Embryonic facial prominence (tissue), 1 donor: ENCODE measurements around the gene SHISA9.

ENCODE experiments used
- DNase-seq: peaks from one replicate; pipeline ENCODE4 v3.0.0-alpha.2; 2016; ENCODE audit errors: extremely low spot score

The SHISA9 gene

DNA sequence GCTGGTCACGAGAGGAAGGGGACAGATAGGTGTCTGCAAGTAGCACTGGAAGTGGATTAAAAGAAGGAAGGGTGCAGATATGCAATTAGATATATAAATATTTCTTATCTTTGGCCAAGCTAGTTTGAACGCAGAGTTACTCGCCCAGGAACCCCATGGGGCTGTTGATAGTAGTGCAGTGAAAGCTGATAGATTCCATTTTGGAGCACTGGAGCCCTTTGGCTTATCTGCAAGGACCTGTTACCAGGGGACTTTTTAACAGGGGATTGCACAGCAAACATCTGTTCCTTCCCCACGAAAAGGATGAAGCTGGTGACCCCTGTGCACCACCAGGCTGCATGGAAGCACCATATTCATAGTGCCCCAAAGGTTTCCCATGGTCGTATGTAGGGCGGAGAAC, 218.7 kb downstream of the SHISA9 start:
- no peak for DNase-seq

DNA sequence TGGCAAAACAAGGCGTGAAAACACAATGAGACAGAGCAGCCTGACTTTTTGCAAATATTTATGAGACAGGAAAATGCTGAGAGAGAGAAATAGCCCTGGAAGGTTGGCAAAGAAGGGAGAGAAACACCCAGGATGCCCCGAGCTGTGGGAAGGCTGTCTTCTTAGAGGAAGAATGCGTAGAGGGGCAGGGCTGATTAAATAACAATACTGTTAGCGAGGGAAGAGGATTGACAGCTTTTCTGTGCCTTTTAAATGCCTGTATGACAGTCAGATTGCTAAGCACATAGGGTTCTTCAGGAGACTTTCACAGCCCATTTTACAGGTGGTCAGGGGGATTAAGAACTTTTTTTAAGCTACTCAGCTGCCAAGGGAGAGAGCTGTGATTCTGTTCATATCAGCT, 219.2 kb downstream of the SHISA9 start:
- no peak for DNase-seq

DNA sequence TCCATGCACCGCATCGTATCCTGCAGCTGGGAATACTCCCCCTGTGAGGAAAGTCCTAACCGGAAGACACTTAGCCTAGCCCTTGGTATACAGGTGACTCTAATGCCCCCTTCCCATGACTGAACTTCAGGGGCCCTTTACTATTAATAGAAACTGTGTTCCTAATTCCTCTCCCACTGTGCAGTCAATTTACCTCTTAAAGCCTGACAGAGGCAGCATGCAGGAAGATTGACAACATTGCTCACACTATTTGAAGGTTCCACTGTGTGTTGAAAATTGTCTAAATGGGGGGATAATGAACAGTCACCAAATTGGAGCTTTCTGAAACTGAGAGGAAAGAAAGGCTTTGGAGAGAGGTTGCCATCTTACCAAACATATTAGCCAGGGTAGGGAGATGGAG, 222.6 kb downstream of the SHISA9 start:
- DNase-seq, result no peak

DNA sequence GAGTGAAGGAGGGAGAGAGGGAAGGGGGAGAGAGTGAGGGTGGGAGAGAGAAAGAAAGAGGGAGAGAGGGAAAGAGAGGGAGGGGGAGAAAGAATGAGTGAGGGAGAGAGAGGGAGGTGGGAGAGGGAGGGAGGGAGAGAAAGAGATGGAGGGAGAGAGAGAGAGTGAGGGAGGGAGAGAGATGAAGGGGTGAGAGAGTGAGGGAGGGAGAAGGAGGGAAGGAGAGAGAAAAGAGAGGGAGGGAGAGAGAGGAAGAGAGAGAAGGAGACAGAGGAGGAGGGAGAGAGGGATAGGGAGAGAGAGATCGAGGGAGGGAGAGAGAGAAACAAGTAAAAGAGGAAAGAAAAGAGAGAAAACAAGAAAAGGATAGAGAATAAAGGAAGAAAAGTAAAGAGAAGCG, 225.7 kb downstream of the SHISA9 start:
- no peak for DNase-seq

DNA sequence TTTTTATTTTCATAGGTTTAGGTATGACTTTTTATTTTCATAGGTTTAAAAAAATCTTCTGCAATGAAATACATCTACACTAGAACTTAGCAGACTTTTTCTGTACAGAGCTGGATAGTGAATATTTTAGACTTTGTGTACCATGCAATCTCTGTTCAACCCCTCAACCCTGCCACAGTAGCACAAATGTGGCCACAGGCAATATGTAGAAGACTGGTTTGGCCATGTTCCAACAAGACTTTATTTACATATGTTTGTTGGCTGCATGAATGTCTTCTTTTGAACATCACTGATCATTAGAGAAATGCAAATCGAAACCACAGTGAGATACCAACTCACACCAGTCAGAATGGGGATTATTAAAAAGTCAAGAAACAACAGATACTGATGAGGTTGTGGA, 229.2 kb downstream of the SHISA9 start:
- DNase-seq, result no peak

DNA sequence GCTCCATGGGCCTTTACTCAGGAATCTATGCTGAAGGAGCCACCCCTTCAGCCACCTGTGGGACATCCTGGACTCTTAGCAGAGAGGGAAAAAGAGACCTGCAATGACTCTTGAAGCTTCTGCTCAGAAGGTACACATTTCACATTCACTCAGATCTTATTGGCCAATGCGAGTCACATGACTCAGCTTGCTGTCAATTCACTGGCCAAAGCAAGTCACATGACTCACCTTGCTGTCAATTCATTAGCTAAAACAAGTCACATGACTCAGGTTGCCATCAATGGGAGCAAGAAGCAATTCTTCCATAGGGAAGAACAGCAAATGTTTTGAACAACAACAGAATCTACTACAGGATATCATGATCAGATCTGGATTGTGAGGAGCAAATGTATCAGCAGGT, 233.4 kb downstream of the SHISA9 start:
- no peak for DNase-seq

DNA sequence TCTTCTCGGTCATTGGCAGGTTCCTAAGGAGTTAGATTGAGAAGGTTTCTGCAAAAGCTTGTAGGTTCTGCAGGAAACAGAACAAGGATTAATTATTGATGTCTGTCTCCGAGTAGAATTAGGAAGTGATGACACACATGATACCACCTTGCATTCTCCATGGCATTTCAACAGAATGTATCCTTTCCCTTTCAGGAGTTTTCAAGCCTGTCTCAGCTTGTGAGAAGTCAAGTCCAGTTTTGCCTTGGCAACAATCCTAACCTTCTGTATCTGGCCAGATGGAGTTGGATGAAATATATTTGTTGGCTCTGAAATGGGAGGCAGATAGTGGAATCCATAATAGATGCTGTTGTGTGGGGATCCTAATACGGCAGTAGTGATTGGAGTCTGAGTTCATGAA, 235.5 kb downstream of the SHISA9 start:
- no peak for DNase-seq

DNA sequence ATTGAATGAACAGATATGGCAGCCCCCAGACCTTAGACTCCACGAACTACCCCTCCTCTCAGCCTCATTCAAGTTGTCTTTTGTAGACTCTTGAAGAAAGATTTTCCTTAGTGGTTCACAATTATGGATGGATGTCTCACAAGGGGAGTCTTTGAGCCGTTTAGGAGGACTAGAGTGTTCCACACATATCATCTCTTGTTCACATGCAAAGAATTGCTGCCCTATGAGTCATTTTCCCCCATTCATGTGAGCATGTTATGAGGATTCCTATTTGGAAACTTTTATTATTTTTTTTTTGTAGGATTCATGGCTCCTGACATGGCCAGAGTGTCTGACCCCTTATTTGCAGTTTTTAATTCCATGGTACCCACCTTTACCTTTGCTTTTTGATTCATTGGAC, 237.1 kb downstream of the SHISA9 start:
- no peak for DNase-seq

DNA sequence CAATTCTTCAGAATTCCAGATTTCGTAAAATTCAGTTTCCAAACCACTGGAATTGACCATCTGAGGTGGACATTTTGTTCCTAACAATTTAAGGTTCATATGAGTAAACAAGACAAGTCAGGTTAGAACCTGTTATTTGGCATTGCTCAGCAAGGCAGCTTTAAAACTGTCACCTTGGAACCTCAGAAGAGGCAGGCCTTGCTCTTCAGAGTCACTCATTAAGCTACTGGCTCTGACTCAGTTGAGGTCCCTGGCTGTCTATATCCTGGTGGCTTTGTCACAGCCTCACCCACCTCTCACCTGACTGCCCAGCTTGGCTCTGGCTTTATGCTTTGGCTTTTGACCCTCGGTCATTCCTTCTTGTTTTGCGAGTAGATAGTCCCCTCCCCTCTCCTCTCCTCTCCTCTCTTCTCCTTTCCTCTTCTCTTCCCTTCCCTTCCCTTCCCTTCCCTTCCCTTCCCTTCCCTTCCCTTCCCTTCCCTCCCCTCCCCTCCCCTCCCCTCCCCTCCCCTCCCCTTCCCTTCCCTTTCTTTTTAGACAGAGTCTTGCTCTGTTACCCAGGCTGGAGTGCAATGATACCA, 238.4 kb downstream of the SHISA9 start:
- DNase-seq, result no peak

DNA sequence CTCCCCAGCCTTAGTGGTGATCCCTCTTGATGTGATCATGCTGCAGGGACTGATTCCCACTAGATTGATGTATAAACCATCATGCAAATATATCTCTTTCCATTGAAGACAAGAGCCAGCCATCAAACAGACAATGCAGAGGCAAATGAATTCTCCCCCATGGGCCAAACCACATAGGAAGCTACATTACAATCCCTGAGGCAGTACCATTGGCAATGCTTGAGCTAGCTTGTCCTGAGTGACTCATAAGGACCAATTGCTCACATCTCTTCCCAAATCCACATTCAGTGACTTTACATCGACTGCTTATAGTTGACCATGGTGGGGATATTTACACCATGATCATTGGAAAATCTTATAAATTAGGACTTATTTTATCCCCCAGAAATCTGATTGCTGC, 242.2 kb downstream of the SHISA9 start:
- DNase-seq, result no peak

DNA sequence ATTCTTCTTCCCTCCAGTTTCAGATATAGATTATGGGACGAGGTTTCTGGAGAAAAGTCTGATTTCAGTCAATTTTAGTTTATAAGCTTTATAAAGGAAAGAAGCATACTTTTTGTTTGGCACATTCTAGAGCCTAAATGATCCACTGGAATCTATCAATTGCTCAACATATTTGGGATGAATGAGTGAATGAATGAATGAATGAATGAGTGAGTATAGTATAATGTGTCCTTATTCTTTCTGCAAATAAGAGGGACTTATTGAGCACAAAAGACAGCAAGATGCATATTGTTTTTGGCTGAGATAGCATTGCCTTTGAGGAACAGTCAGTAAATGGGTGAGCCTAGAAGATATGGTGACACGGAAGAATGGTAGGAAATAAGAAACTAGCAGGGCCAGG, 245.4 kb downstream of the SHISA9 start:
- no peak for DNase-seq

DNA sequence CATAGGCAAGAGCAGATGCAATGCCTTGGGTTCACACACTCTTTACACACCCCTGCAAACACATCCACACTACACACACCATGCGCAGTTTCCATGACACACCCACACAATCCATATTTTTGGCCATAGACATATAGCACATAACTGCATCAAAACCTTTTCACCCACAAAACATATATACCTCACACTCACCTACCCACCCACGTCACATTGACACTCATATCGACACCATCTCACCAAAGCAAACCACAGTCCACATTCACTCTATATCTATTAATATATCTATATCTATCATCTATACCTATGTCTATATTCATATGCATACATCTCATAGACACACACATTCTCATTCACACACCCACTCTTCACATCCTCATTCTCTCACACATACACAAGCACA, 246.9 kb downstream of the SHISA9 start:
- no peak for DNase-seq

DNA sequence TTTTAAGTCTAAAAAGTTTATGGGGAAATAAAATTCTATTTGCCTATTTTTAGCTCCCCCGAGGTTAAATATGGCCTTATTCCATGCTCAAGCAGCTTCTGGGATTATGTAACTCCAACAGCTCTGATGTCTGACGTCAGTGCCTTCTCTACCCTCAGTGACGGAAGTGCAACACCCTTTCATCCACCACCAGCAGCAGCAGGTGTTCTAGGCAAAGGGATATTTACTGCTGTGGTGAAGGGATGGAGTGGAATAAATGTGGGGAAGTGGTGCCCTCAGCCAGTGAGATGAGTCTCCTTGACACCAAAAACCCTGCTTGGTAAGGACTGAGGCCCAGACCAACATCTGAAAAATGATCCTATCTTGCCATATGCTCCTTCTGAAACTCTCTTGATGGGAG, 247.4 kb downstream of the SHISA9 start:
- no peak for DNase-seq

DNA sequence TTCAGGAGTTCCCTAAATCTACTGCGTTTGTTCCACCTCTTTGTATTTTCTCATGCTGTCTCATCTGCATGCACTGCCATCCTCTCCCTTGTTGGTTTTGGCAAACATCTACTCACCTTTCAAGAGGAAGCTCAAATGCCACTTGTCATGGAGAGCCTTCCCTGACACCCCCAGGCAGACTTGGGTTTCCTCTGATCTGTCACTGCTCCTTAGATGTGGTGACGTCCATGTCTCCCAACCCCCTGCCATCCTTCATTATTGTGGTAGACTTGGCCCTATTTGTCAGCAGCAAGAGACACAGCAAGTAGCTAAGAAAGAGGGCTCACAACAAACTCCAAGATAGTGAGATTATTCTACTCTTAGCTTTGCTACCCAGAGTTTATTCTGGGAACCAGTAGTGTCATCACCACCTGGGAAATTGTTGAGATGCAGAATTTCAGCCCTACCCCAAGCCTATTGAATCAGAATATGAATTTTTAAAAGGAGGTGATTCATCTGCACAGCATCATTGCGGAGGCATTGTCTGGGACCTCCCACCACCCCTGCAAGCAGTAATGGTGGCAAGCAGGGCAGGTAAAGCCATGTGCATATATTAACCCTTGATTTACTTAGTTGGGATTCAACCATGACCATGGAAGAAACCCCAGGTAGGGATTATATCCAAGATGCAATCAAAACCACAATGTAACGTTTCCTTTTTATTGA, 248.9 kb downstream of the SHISA9 start:
- DNase-seq, result no peak

DNA sequence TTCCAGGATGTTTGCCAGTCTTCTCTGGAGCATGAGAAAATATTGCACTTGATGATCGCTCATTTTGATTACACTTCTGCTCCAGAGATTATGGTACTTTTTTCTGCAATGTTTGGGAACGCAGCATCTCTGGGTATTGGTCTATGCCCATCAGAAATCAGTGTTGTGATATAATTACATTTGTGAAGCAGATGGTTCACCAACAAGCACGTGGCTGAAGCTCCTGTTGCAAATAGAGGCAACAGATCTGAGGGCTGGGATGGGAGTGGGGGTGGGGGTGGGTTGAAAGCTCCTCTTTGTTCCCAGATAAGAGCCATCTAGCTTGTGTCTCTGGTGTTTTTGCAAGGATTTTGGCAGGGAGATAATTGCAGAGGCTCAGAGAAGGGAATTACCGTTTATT, 252.3 kb downstream of the SHISA9 start:
- DNase-seq, result no peak

DNA sequence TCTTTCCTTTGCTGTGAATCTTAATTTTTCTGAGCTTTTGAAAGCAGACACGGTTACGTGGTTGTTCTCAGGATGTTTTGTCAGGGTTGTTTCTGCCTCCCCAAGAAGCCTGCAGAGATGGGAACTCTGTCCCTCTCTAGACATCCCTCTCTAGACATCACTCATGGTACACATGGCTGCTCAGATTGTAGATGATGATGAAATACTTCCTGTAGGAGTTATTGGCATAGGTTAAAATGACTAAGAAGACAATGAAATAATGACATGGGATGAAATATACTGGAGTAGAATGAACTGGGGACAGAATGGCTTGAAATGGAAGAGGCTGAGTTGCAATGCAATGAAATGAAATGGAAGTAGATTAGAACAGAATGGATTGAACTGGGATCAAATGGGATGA, 253.4 kb downstream of the SHISA9 start:
- DNase-seq, result no peak

DNA sequence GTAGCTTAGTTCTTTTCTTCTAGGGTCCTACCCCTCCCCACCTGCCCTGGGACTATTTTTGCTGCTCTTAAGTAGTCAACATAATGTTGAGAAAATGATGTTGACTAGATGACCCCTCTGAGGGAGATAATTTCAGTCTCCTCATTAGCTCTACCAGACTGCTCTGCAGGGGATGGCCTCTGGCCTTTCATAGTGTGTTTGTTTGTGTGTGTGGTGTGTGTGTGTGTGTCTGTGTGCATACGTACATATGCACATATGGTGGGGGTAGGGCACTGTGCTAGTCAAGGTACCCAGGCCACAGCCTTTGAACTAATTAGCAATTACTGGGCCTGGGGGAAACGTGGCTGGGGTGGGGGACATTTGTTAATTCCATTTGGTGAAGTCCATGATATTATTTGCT, 254.0 kb downstream of the SHISA9 start:
- no peak for DNase-seq

DNA sequence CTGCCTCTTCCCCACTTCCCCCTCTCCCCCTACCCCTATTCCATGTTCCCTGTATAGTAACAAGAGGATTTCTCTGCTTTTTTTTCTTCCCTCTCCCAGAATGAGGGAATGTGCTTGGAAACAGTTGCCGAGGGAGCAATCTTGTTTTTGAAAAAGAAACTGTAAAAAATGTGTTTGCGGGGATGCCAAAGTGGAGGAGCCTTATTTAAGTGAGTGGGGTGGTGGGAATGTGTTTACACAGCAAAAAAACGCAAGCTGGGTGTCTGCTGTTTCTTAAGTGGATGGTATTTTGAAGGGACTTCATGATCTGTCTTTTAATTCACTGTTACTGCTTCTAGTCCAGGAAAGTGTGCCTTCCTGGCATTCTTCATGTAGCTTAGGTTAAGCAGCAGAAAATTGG, 254.4 kb downstream of the SHISA9 start:
- DNase-seq, result no peak

DNA sequence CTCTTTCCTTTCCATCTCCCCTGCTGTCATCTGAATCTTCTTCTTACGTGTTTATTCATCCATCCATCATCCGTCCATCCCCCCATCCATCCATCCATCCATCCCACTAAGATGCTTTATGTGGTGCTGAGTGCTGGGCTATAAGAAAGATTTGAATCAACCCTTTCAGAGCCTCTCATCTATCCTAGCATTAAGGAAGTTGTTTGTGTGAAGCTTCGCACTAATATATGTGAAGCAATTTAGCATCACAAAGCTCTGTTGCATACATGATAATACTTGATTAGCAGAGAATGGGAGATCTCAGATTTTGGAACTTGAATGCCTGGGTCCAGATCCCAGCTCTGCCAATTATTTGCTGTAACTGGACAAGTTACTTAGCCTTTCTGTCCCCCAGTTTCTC, 255.7 kb downstream of the SHISA9 start:
- no peak for DNase-seq

DNA sequence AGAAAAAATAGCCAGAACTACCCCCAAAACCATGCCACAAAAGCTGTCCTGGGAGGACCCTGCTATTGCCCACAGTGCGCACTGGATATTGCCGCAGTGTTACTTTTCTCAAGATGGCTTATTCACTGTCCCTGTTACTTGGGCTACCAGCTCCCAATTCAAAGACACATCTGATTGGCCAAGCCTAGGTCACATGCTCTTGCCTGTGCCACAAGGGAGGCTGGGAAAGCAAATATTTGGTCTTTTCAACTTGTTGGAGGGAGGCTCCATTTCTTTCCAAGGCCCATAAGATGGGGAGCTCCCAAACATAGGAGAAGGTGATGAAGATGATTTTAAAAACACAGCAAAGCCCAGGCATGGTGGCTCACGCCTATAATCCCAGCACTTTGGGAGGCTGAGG, 257.0 kb downstream of the SHISA9 start:
- DNase-seq, result no peak

DNA sequence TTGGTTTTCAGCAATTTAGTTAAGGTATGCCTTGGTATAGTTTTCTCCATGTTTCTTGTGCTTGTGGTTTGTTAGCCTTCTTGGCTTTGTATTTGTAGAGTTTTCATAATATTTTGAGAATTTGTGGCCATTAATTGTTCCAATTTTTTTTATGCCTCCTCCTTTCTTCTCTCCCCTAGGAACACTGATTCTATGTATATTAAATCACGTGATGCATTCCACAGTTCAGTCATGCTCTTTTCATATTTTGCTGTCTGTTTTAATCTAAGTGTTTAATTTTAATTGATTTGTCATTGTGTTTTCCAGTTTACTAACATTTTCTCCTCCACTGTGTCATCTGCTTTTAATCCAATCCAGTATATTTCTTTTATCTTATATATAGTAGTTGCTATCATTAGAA, 263.6 kb downstream of the SHISA9 start:
- DNase-seq, result no peak

DNA sequence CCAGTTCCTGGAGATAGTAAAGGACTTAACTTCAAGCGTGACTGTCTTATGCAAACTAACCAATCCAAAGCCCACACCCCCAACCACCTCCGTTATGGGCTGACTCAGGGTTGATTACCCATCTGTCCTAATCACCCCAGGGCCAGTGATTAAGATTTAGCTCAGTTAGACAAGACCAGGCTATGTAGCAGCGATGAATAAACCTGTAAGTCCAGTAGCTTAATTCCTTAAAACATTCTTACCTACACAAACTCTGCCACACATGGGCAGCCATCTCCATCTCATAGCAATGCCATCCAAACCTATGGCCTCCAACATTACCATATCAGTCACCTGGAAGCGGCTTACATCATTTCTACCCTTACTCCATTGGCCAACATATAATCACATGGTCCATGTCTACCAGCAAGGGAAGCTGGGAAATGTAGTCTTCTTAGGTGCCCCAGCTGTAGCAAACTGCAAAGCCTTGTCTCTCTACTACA, 266.7 kb downstream of the SHISA9 start:
- no peak for DNase-seq

DNA sequence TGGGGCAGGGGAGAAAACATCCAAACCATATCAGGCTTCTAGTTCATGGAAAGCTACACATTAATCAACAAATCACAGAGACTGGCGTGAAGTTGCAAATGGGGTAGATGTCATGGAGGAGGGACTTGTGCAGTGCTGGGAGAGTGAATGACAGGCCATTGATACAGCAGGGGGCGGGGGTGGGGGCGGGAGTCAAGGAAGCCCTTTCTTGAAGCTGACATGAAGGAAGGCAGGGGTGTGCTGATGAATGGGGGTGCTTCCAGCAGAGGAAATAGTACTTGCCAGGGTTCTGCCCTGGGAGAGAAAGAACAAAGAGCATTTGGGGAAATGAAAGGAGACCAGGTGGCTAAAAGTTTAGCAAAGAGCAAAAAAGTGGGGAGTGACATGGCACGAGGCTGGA, 269.9 kb downstream of the SHISA9 start:
- DNase-seq, result no peak

DNA sequence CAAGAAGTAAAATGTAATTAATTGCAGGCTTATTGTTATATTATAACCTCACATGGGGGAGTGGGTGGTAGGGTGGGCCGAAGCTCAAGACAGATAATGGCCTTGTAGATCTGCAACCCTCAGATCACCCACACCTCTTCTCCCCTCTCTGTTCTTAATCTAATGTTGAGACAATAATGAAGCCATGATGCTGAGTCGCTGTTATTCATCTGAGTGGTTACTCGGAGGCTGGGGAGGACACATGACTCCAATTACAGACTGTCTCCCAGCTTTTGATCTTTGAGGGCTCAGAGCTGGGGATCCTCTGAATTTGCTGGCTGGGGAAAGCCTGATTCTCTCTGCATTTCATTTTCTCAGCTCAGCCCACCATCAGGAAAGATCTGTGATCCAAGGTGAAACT, 275.3 kb downstream of the SHISA9 start:
- DNase-seq, result no peak
